DND-41 (cell line): ENCODE measurements around the gene ZNF12.

Experiments used
- ATAC-seq: fragments of 200-7000 bp; cut with Tn5 transposase; 3 replicates; pipeline ENCODE4 v1.9.1; 2021; ENCODE audit warnings: low read depth; ENCODE audit not compliant: insufficient read depth
- DNase-seq: peaks from one replicate; pipeline ENCODE4 v3.0.0-alpha.2; 2020
- H2AFZ ChIP-seq: 2 replicates; pipeline ENCODE4 v1.6.0; 2012; ENCODE audit warnings: low read depth, low read length
- H3K27ac ChIP-seq: 2 replicates; pipeline ENCODE4 v1.5.1; 2012; ENCODE audit warnings: low read length, inconsistent platforms
- H3K27me3 ChIP-seq: fragments of 200-600 bp; sonication (generic); 2 replicates; pipeline ENCODE4 v1.6.0; 2012; ENCODE audit warnings: low read length, mild to moderate bottlenecking, inconsistent platforms; ENCODE audit not compliant: insufficient read depth, poor library complexity
- H3K36me3 ChIP-seq: 2 replicates; pipeline ENCODE4 v1.5.1; 2012; ENCODE audit warnings: low read length, inconsistent platforms; ENCODE audit not compliant: insufficient read depth
- H3K4me1 ChIP-seq: 2 replicates; pipeline ENCODE4 v1.5.1; 2012; ENCODE audit warnings: mild to moderate bottlenecking, low read length; ENCODE audit not compliant: insufficient read depth
- H3K4me2 ChIP-seq: 2 replicates; pipeline ENCODE4 v1.6.0; 2012; ENCODE audit warnings: mild to moderate bottlenecking, moderate library complexity, low read length, inconsistent platforms; ENCODE audit not compliant: insufficient read depth
- H3K4me3 ChIP-seq, 2 experiments: fragments of 200-600 bp in 1 of 2; shearing (Covaris generic) in 1 of 2; 2 replicates each; pipeline ENCODE4 v1.5.1; 2012 to 2016; ENCODE audit warnings: inconsistent platforms in 2 of 2, low read length in 2 of 2, mild to moderate bottlenecking in 2 of 2, low read depth in 1 of 2, moderate library complexity in 1 of 2
- H3K79me2 ChIP-seq: 2 replicates; pipeline ENCODE4 v1.6.0; 2012; ENCODE audit warnings: low read length, inconsistent platforms; ENCODE audit not compliant: insufficient read depth
- H3K9ac ChIP-seq: 2 replicates; pipeline ENCODE4 v1.6.0; 2012; ENCODE audit warnings: low read depth, mild to moderate bottlenecking, inconsistent platforms, low read length, moderate library complexity
- H3K9me3 ChIP-seq: 2 replicates; pipeline ENCODE4 v1.5.1; 2012; ENCODE audit warnings: low read length, moderate library complexity, mild to moderate bottlenecking, inconsistent platforms; ENCODE audit not compliant: insufficient read depth, severe bottlenecking
- H4K20me1 ChIP-seq: 2 replicates; pipeline ENCODE4 v1.6.0; 2012; ENCODE audit warnings: low read length; ENCODE audit not compliant: insufficient read depth
- EZH2 ChIP-seq: IDR thresholded peaks from 3 replicates; pipeline ENCODE4 v1.6.1; 2012; ENCODE audit warnings: borderline replicate concordance, low read depth, mild to moderate bottlenecking, moderate library complexity, low read length, inconsistent platforms; ENCODE audit not compliant: severe bottlenecking
- TF ChIP-seq, protein P1 (sequence below): IDR thresholded peaks from 2 replicates; pipeline ENCODE4 v1.5.1; 2012; ENCODE audit warnings: borderline replicate concordance, low read length, moderate library complexity, mild to moderate bottlenecking; ENCODE audit not compliant: poor library complexity, severe bottlenecking; ENCODE audit errors: extremely low read depth

Gene ZNF12

GRCh38 chr7:6709808-6710207, 3.1 kb upstream of the ZNF12 start:
- Histone ChIP-seq H3K36me3 (peaks cover 11% of the 10 kb centered on the region), H3K4me3 (no peak overlapping the region), H3K9me3 (peaks cover 3% of the 10 kb centered on the region), H3K27me3 (no peaks in the 10 kb centered on the region), H3K79me2 (peaks cover 24% of the 10 kb centered on the region), H3K9ac (no peak overlapping the region), H3K4me1 (peaks cover 24% of the 10 kb centered on the region), H4K20me1 (peaks cover 10% of the 10 kb centered on the region), H3K27ac (no peak overlapping the region), H3K4me2 (no peak overlapping the region), H2AFZ (no peak overlapping the region)
- ATAC-seq (no peak), DNase-seq (peak; percentile 33)
- TF ChIP-seq, protein P1, sequence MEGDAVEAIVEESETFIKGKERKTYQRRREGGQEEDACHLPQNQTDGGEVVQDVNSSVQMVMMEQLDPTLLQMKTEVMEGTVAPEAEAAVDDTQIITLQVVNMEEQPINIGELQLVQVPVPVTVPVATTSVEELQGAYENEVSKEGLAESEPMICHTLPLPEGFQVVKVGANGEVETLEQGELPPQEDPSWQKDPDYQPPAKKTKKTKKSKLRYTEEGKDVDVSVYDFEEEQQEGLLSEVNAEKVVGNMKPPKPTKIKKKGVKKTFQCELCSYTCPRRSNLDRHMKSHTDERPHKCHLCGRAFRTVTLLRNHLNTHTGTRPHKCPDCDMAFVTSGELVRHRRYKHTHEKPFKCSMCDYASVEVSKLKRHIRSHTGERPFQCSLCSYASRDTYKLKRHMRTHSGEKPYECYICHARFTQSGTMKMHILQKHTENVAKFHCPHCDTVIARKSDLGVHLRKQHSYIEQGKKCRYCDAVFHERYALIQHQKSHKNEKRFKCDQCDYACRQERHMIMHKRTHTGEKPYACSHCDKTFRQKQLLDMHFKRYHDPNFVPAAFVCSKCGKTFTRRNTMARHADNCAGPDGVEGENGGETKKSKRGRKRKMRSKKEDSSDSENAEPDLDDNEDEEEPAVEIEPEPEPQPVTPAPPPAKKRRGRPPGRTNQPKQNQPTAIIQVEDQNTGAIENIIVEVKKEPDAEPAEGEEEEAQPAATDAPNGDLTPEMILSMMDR, result no peak
- TF ChIP-seq EZH2, result no peak

DNA sequence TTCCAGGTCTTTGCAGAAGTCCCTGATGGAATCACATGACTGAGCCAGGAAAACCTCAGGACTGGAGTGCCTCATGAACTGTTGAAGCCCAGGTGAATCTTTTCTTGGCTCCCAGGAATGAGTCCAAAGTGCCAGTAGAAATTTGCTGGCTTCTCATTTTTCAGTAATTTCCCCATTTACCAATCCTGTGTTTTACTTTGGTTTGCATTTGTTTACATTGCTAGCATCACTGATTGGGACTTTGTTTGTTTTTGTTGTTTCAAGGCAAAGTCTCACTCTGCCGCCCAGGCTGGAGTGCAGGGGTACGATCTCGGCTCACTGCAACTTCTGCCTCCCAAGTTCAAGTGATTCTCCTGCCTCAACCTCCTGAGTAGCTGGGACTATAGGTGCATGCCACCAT, 1.6 kb upstream of the ZNF12 start:
- ATAC-seq, result no peak
- no peak overlapping the region for H3K4me2 ChIP-seq

DNA sequence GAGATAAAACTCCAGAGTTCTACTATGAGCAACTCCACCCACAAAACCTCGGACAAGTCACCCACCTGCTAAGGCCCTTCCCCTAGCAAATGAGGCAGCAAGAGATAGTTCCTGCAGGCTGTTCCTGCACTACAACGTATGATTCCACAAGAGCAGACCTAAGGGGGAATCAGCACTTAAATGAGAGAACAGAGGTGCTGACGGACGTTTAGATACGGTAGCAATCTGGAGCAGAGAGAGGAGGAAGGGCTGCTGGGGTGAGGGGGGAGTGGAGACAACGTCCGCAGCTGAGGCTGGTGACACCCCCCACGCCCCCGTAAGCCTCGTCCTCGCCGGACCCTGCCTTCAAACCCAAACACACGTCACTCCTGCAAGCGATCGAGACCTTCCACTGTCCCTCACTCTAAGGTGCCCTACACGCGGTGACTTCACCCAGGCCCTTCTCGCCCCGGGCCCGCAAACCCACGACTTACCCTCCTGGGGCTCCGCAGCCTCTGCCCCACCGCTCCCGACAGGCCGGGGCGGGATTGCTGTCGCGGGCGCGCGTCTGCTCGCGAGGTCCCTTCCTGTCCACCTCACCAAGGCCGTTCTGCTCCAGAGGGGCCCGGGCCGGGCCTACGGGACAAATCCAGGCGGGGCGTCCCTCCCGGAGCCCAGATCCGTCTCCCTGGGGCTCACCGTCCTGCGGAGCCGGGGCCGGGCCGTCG, 635 bp downstream of the ZNF12 start:
- Histone ChIP-seq H3K4me1 (peaks cover 42% of the 10 kb centered on the region), H4K20me1 (peaks cover 26% of the 10 kb centered on the region), H2AFZ (peak overlapping the region; percentile 69), H3K27ac (peak overlapping the region; percentile 88), H3K27me3 (no peaks in the 10 kb centered on the region), H3K36me3 (peaks cover 43% of the 10 kb centered on the region), H3K4me2 (peak overlapping the region; percentile 75), H3K79me2 (peaks cover 57% of the 10 kb centered on the region), H3K9ac (peak overlapping the region; percentile 97), H3K4me3 (peak overlapping the region; percentile 71 to 99), H3K9me3 (peaks cover 16% of the 10 kb centered on the region)
- DNase-seq (peak; percentile 30), ATAC-seq (peak; percentile 39)
- TF ChIP-seq, protein P1, result no peak
- TF ChIP-seq EZH2, result no peak

More for the DNA sequence above, 1.6 kb upstream of the ZNF12 start:
- Histone ChIP-seq H3K36me3 (peaks cover 24% of the 10 kb centered on the region), H3K27ac (no peak overlapping the region), H3K79me2 (peaks cover 38% of the 10 kb centered on the region), H2AFZ (no peak overlapping the region), H3K9me3 (peaks cover 7% of the 10 kb centered on the region), H3K4me3 (no peak overlapping the region), H3K27me3 (no peaks in the 10 kb centered on the region), H4K20me1 (peaks cover 16% of the 10 kb centered on the region), H3K9ac (no peak overlapping the region), H3K4me1 (peaks cover 37% of the 10 kb centered on the region)
- no peak for TF ChIP-seq EZH2
- TF ChIP-seq, protein P1, result no peak
- no peak for DNase-seq
